ENCODE measurements around the gene SLC47A2. TPM values are rescaled to one million over a fixed set of nuclear protein-coding genes. Genes with fewer than 3 reads are reported as not detected.

Gene SLC47A2
- total and polyA plus RNA-seq, 2 experiments from 2014 or later, result not detected

DNA sequence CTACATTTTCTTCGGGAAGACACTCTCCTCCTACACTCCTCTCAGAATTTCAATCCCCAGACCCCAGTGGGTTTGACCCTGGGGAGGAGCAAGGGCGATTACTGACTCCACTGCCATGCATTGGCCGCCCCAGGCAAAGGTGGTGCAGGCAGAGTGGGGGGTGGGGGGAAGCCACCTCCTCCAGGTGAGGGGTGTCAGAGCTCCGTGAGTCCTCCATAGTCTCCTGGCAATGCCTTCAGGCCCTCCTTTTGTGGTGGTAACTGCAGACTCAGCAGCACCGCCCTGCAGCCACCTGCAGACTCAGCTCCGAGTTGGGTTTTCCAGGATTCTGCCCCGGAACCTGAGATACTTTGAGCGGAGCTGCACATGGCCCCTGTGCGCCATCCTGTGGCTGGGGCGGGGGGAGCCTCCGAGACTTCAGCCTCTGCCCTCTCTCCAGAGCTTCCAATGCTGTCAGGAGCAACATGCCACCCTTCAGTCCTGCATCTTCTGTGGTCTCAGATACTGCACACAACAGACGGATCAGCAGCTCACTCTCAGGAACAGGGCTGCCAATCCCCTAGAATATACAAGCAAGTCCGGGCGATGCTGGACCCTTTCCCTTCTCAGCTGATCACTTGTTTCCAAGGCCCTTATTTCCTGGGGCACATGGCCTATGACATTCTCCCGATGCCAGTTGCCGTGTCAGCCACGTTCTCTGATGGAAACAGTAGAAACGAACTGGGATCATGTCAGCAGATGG lies 2.4 kb upstream of the SLC47A2 start:
- no peaks in the 10 kb centered on the region for H3F3A ChIP-seq (replicated peaks; ENCODE audit: low read depth)
- H3K27ac ChIP-seq (ENCODE audit: low read depth), result no peak overlapping the region
- Mint-ChIP-seq H3K4me3 (no peak overlapping the region), H3K36me3 (ENCODE audit: low read depth) (no peaks in the 10 kb centered on the region), H3K9me3 (no peaks in the 10 kb centered on the region; the same call in 2 of the 3 replicates), H3K27ac (no peak overlapping the region), H3K4me1 (peaks cover 6% of the 10 kb centered on the region), H3K27me3 (ENCODE audit: insufficient read depth, low read depth, poor library complexity) (peaks cover 10% of the 10 kb centered on the region)
- H3K27me3 ChIP-seq (ENCODE audit: insufficient read depth), result no peaks in the 10 kb centered on the region
- ATAC-seq, result peak; percentile 85
- TF ChIP-seq, protein P1, sequence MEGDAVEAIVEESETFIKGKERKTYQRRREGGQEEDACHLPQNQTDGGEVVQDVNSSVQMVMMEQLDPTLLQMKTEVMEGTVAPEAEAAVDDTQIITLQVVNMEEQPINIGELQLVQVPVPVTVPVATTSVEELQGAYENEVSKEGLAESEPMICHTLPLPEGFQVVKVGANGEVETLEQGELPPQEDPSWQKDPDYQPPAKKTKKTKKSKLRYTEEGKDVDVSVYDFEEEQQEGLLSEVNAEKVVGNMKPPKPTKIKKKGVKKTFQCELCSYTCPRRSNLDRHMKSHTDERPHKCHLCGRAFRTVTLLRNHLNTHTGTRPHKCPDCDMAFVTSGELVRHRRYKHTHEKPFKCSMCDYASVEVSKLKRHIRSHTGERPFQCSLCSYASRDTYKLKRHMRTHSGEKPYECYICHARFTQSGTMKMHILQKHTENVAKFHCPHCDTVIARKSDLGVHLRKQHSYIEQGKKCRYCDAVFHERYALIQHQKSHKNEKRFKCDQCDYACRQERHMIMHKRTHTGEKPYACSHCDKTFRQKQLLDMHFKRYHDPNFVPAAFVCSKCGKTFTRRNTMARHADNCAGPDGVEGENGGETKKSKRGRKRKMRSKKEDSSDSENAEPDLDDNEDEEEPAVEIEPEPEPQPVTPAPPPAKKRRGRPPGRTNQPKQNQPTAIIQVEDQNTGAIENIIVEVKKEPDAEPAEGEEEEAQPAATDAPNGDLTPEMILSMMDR (conservative IDR thresholded peaks at IDR 0.05; ENCODE audit: low read depth in 2 of 2), result peak; percentile 69 to 79
- TF ChIP-seq, protein P2, sequence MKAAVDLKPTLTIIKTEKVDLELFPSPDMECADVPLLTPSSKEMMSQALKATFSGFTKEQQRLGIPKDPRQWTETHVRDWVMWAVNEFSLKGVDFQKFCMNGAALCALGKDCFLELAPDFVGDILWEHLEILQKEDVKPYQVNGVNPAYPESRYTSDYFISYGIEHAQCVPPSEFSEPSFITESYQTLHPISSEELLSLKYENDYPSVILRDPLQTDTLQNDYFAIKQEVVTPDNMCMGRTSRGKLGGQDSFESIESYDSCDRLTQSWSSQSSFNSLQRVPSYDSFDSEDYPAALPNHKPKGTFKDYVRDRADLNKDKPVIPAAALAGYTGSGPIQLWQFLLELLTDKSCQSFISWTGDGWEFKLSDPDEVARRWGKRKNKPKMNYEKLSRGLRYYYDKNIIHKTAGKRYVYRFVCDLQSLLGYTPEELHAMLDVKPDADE (IDR thresholded peaks at IDR 0.05), result no peak
- no peak for TF ChIP-seq POLR2AphosphoS5 (IDR thresholded peaks at IDR 0.05; ENCODE audit: low read depth)
- no peak overlapping the region for H3K4me3 ChIP-seq
- no peak overlapping the region for H3K4me2 ChIP-seq
- peak; percentile 78 for DNase-seq (ENCODE audit: low spot score)
- no peaks in the 10 kb centered on the region for H3K4me1 ChIP-seq (ENCODE audit: insufficient read depth)
- H4K20me1 ChIP-seq (replicated peaks; ENCODE audit: insufficient read depth), result no peaks in the 10 kb centered on the region
- H2AFZ ChIP-seq, result no peak overlapping the region
- H3K9me2 ChIP-seq (ENCODE audit: insufficient read depth), result no peaks in the 10 kb centered on the region
- no peaks in the 10 kb centered on the region for H3K79me2 ChIP-seq (replicated peaks; ENCODE audit: insufficient read depth)
- H3K36me3 ChIP-seq (ENCODE audit: insufficient read depth), result no peaks in the 10 kb centered on the region

DNA sequence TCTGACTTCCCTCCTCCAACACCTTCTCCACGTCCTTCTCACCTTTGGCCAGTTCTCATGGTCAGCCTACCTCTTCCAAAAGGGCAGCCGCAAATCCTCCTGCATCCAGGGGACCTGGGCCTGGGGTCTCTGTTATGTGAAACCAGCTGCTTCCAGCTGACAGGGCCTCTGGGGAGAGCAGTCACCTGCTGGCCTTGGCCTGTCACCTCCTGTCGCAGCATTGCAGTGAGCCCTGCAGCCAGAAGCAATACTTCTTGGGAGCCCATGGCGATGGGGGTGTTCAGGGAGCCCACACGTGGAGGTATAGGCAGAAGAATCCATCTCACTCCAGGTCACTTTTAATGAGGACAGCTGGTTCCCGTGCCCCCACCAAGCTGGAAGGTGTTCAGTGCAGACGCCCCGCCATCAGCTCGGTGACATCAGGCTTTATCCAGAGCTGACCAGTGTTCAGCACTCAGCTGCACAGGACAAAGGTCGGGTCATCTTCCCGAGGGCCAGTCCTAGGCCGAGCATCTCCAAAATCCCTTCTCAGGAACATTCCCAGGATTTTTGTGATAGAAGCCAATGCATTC lies 1.7 kb upstream of the SLC47A2 start:
- no peaks in the 10 kb centered on the region for H4K20me1 ChIP-seq (replicated peaks; ENCODE audit: insufficient read depth)
- Mint-ChIP-seq H3K27me3 (ENCODE audit: insufficient read depth, low read depth, poor library complexity) (peaks cover 13% of the 10 kb centered on the region), H3K27ac (no peak overlapping the region), H3K9me3 (no peaks in the 10 kb centered on the region; the same call in 2 of the 3 replicates), H3K4me3 (no peak overlapping the region), H3K4me1 (peaks cover 11% of the 10 kb centered on the region), H3K36me3 (ENCODE audit: low read depth) (no peaks in the 10 kb centered on the region)
- no peaks in the 10 kb centered on the region for H3K9me2 ChIP-seq (ENCODE audit: insufficient read depth)
- TF ChIP-seq, protein P1 (conservative IDR thresholded peaks at IDR 0.05; ENCODE audit: low read depth in 2 of 2), result no peak
- no peak for TF ChIP-seq POLR2AphosphoS5 (IDR thresholded peaks at IDR 0.05; ENCODE audit: low read depth)
- TF ChIP-seq EZH2phosphoT487 (IDR thresholded peaks at IDR 0.05; ENCODE audit: unreplicated experiment), result no peak
- no peak for TF ChIP-seq JUNB (IDR thresholded peaks at IDR 0.05; ENCODE audit: unreplicated experiment)
- H2AFZ ChIP-seq, result no peak overlapping the region
- ATAC-seq, result no peak
- DNase-seq (ENCODE audit: low spot score), result no peak
- H3K79me2 ChIP-seq (replicated peaks; ENCODE audit: insufficient read depth), result no peaks in the 10 kb centered on the region
- no peaks in the 10 kb centered on the region for H3K27me3 ChIP-seq (ENCODE audit: insufficient read depth)
- no peaks in the 10 kb centered on the region for H3K36me3 ChIP-seq (ENCODE audit: insufficient read depth)
- H3K4me1 ChIP-seq (ENCODE audit: insufficient read depth), result no peaks in the 10 kb centered on the region
- no peak overlapping the region for H3K27ac ChIP-seq (ENCODE audit: low read depth)
- H3F3A ChIP-seq (replicated peaks; ENCODE audit: low read depth), result no peaks in the 10 kb centered on the region
- no peak overlapping the region for H3K4me2 ChIP-seq
- H3K4me3 ChIP-seq, result no peak overlapping the region
